HL-60 (cell line): ENCODE measurements around the gene B4GALNT4.
"Not testable (repeated sequence)": the region's sequence is repeated elsewhere in the genome, so short reads cannot be mapped to it uniquely, and the experiment has no call there.

Experiments
- DNase-seq, 2 experiments: peaks; one replicate each; pipeline ENCODE4 v3.0.0-alpha.2; 2010 to 2020; ENCODE audit warnings: low read depth in 1 of 2, low spot score in 1 of 2
- H3K27ac ChIP-seq: fragments of 250-450 bp; sonication (Bioruptor Pico); replicated peaks from 2 replicates; pipeline ENCODE4 v1.5.1; 2020; ENCODE audit warnings: mild to moderate bottlenecking, moderate library complexity
- H3K27me3 ChIP-seq: fragments of 250-450 bp; sonication (Bioruptor Pico); 2 replicates; pipeline ENCODE4 v1.5.1; 2021; ENCODE audit warnings: mild to moderate bottlenecking, moderate library complexity; ENCODE audit not compliant: insufficient read depth, poor library complexity, severe bottlenecking
- H3K4me3 ChIP-seq: replicated peaks from 2 replicates; pipeline ENCODE4 v1.5.1; 2011; ENCODE audit warnings: mild to moderate bottlenecking, control low read depth, low read length; ENCODE audit not compliant: insufficient read depth
- GABPA ChIP-seq: IDR thresholded peaks from 2 replicates; pipeline ENCODE4 v1.6.1; 2012; ENCODE audit warnings: low read depth
- POLR2AphosphoS5 ChIP-seq: IDR thresholded peaks from 2 replicates; pipeline ENCODE4 v1.6.1; 2012; ENCODE audit warnings: low read depth
- SPI1 ChIP-seq: IDR thresholded peaks from 2 replicates; pipeline ENCODE4 v1.6.1; 2012; ENCODE audit warnings: low read depth, mild to moderate bottlenecking, borderline replicate concordance
- TF ChIP-seq, protein P1 (sequence below): IDR thresholded peaks from 2 replicates; pipeline ENCODE4 v1.6.1; 2012; ENCODE audit warnings: low read depth; ENCODE audit not compliant: insufficient replicate concordance
- TF ChIP-seq, protein P2 (sequence below): IDR thresholded peaks from one replicate; pipeline ENCODE4 v1.5.1; 2011; ENCODE audit warnings: low read length, control low read depth, inconsistent platforms; ENCODE audit not compliant: insufficient read depth

Gene B4GALNT4

DNA sequence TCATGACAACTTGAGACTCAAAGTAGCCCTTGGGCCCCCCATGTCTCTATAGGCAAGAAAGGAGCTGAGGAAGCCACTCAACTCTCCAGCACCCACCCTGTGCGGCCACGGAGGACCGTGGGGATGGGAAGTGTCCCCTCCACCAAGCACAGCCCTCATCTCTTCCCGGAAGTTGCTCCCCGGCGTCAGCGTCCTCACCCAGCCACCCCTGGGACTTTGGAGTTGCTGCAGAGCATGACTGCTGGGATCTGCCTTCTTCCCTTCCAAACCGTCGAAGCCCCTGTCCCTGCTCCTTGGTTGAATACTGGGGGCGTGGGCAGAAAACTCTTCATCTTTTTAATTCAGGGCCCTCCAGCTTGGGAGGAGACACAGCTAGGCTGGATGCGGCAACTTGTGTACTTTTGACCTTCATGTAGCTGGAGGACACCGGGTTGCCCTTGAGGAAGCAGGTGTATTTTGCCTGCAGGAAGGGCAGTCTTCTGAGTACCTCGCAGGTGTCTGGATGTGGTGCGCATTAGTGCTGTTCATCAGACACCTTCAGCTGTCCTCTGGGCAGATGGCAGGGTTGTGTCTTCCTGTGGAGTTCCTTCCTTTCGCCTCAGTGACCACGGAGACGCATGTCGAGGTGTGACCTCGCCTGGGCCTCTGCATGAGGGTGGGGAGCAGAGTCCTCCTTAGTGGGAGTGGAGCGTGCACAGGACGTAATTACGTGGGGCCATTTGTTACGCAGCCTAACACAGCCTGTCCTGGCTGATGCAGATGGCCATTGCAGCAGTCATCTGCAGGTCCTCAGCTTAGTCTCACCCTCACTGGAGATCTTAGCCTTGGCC lies 36.4 kb upstream of the B4GALNT4 start:
- DNase-seq: no peak
- H3K4me3 ChIP-seq: no peak overlapping the region
- H3K27me3 ChIP-seq: peaks cover 4% of the 10 kb centered on the region
- TF ChIP-seq GABPA (no peak), POLR2AphosphoS5 (no peak), SPI1 (no peak)
- TF ChIP-seq, protein P1, sequence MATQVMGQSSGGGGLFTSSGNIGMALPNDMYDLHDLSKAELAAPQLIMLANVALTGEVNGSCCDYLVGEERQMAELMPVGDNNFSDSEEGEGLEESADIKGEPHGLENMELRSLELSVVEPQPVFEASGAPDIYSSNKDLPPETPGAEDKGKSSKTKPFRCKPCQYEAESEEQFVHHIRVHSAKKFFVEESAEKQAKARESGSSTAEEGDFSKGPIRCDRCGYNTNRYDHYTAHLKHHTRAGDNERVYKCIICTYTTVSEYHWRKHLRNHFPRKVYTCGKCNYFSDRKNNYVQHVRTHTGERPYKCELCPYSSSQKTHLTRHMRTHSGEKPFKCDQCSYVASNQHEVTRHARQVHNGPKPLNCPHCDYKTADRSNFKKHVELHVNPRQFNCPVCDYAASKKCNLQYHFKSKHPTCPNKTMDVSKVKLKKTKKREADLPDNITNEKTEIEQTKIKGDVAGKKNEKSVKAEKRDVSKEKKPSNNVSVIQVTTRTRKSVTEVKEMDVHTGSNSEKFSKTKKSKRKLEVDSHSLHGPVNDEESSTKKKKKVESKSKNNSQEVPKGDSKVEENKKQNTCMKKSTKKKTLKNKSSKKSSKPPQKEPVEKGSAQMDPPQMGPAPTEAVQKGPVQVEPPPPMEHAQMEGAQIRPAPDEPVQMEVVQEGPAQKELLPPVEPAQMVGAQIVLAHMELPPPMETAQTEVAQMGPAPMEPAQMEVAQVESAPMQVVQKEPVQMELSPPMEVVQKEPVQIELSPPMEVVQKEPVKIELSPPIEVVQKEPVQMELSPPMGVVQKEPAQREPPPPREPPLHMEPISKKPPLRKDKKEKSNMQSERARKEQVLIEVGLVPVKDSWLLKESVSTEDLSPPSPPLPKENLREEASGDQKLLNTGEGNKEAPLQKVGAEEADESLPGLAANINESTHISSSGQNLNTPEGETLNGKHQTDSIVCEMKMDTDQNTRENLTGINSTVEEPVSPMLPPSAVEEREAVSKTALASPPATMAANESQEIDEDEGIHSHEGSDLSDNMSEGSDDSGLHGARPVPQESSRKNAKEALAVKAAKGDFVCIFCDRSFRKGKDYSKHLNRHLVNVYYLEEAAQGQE: no peak
- TF ChIP-seq, protein P2, sequence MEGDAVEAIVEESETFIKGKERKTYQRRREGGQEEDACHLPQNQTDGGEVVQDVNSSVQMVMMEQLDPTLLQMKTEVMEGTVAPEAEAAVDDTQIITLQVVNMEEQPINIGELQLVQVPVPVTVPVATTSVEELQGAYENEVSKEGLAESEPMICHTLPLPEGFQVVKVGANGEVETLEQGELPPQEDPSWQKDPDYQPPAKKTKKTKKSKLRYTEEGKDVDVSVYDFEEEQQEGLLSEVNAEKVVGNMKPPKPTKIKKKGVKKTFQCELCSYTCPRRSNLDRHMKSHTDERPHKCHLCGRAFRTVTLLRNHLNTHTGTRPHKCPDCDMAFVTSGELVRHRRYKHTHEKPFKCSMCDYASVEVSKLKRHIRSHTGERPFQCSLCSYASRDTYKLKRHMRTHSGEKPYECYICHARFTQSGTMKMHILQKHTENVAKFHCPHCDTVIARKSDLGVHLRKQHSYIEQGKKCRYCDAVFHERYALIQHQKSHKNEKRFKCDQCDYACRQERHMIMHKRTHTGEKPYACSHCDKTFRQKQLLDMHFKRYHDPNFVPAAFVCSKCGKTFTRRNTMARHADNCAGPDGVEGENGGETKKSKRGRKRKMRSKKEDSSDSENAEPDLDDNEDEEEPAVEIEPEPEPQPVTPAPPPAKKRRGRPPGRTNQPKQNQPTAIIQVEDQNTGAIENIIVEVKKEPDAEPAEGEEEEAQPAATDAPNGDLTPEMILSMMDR: no peak
- H3K27ac ChIP-seq: no peak overlapping the region

DNA sequence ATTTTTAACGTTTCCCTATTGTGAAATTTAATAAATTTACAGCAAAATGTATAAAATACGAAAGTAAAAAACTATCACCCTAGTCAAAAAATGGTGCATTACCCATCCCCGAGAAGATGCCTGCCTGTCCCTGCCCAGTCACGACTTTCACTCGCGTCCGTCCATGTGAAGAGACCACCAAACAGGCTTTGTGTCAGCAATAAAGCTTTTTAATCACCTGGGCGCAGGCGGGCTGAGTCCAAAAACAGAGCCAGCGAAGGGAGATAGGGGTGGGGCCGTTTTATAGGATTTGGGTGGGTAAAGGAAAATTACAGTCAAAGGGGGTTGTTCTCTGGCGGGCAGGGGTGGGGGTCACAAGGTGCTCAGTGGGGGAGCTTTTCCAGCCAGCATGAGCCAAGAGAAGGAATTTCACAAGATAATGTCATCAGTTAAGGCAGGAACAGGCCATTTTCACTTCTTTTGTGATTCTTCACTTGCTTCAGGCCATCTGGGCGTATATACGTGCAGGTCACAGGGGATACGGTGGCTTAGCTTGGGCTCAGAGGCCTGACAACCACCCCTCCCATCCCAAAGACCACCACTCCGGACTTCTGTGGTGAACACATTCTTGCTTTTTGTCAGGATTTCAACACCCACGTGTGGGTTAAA lies 35.6 kb upstream of the B4GALNT4 start:
- H3K27ac ChIP-seq, H3K27me3 ChIP-seq, DNase-seq, H3K4me3 ChIP-seq: not testable (repeated sequence)

DNA sequence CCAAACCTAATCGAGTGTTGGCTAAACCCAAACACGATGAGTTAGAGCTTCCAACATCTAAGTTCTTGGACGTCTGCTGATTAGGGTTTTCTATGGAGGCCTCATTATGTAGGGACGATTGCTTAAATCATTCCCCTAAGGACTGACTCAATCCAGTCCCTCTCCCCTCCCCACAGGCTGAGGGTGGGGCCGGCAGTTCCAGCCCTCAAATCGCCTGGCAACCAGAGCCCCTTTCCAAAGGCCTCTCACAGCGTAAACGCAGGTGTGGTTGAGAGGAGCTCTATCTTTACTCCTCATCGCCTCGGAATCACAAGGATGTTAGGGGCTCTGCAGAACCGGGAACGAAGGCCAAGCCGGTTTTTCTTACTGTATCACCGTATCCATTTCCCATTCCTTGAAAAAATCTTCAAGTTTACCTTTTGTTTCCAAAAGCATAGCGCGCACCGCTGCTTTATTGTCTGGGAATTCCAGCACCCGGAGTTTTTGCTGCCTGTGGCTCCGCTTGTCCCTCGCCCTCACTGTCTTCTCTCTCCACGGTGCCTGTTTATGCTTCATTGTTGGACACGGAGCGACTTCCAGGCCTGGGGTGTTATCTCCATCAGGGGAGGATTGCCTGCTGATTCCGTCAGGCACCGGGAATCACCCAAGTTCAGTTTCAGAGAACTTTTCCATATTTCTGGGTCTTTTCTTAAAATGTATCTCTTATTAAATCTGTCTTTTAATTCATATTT lies 34.9 kb upstream of the B4GALNT4 start:
- Histone ChIP-seq H3K27me3 (peaks cover 4% of the 10 kb centered on the region), H3K27ac (no peak overlapping the region), H3K4me3 (no peak overlapping the region)
- DNase-seq: no peak
- no peak for TF ChIP-seq GABPA
- TF ChIP-seq, protein P1: no peak
- TF ChIP-seq SPI1: no peak
- no peak for TF ChIP-seq POLR2AphosphoS5
- TF ChIP-seq, protein P2: no peak
